HepG2 (cell line): ENCODE data around the gene AK6. TPM values are rescaled to one million over a fixed set of nuclear protein-coding genes. Genes with fewer than 3 reads are reported as not detected.

ENCODE experiments used
- ARID5B ChIP-seq: IDR thresholded peaks from 2 replicates; pipeline ENCODE4 v1.4.0; 2020; ENCODE audit warnings: mild to moderate bottlenecking, missing genetic modification reagents
- HOXA9 ChIP-seq: sonication (generic); formaldehyde crosslinking; IDR thresholded peaks from 2 replicates; pipeline ENCODE4 v1.8.1; 2022; ENCODE audit warnings: missing genetic modification reagents, mild to moderate bottlenecking, moderate library complexity, borderline replicate concordance
- IKZF4 ChIP-seq: sonication (generic); formaldehyde crosslinking; IDR thresholded peaks from 2 replicates; pipeline ENCODE4 v1.5.1; 2020; ENCODE audit warnings: borderline replicate concordance, mild to moderate bottlenecking, low read depth, missing genetic modification reagents; ENCODE audit errors: not compliant biosample characterization
- IRF2 ChIP-seq: IDR thresholded peaks from 2 replicates; pipeline ENCODE4 v1.6.1; 2018; ENCODE audit warnings: missing genetic modification reagents, missing compliant biosample characterization
- ISL2 ChIP-seq: sonication (generic); formaldehyde crosslinking; IDR thresholded peaks from 2 replicates; pipeline ENCODE4 v1.5.0; 2020; ENCODE audit warnings: missing genetic modification reagents
- MBNL3 ChIP-seq: fragments of 250-450 bp; sonication (Bioruptor Pico); conservative IDR thresholded peaks from 2 replicates; pipeline ENCODE4 v1.8.0; 2022; ENCODE audit warnings: mild to moderate bottlenecking, inconsistent platforms
- MTF2 ChIP-seq: sonication (generic); formaldehyde crosslinking; IDR thresholded peaks from 2 replicates; pipeline ENCODE4 v1.5.0; 2020; ENCODE audit warnings: missing genetic modification reagents, borderline replicate concordance
- NFE2L1 ChIP-seq: sonication (generic); formaldehyde crosslinking; IDR thresholded peaks from 2 replicates; pipeline ENCODE4 v1.4.0; 2020; ENCODE audit warnings: missing genetic modification reagents, mild to moderate bottlenecking, borderline replicate concordance
- NFYC ChIP-seq: IDR thresholded peaks from 2 replicates; pipeline ENCODE4 v1.6.1; 2016; ENCODE audit warnings: missing genetic modification reagents, missing compliant biosample characterization
- PBX3 ChIP-seq: sonication (generic); formaldehyde crosslinking; IDR thresholded peaks from 2 replicates; pipeline ENCODE4 v1.8.1; 2023; ENCODE audit warnings: missing genetic modification reagents, inconsistent platforms, borderline replicate concordance
- POLR2AphosphoS5 ChIP-seq: IDR thresholded peaks from 2 replicates; pipeline ENCODE4 v1.6.1; 2012; ENCODE audit warnings: low read depth, low read length
- RARA ChIP-seq: IDR thresholded peaks from 2 replicates; pipeline ENCODE4 v1.6.1; 2016; ENCODE audit warnings: missing genetic modification reagents, missing compliant biosample characterization
- SATB2 ChIP-seq: sonication (generic); formaldehyde crosslinking; IDR thresholded peaks from 2 replicates; pipeline ENCODE4 v1.5.0; 2020; ENCODE audit warnings: missing genetic modification reagents
- SSRP1 ChIP-seq: IDR thresholded peaks from 2 replicates; pipeline ENCODE4 v1.6.1; 2016; ENCODE audit warnings: control low read depth
- ZBTB1 ChIP-seq: sonication (generic); formaldehyde crosslinking; IDR thresholded peaks from 2 replicates; pipeline ENCODE4 v1.4.0; 2020; ENCODE audit warnings: missing genetic modification reagents, borderline replicate concordance
- ZFP1 ChIP-seq: IDR thresholded peaks from 2 replicates; pipeline ENCODE4 v1.6.1; 2016
- ZNF660 ChIP-seq: sonication (generic); formaldehyde crosslinking; IDR thresholded peaks from 2 replicates; pipeline ENCODE4 v1.5.1; 2020; ENCODE audit warnings: mild to moderate bottlenecking, low read depth, missing genetic modification reagents, borderline replicate concordance
- ZNF766 ChIP-seq: sonication (generic); formaldehyde crosslinking; IDR thresholded peaks from 2 replicates; pipeline ENCODE4 v1.5.0; 2020; ENCODE audit warnings: missing genetic modification reagents, borderline replicate concordance
- ZNF782 ChIP-seq: sonication (generic); formaldehyde crosslinking; IDR thresholded peaks from 2 replicates; pipeline ENCODE4 v1.4.0; 2020; ENCODE audit warnings: missing genetic modification reagents, mild to moderate bottlenecking, borderline replicate concordance
- ZNF788 ChIP-seq: sonication (generic); formaldehyde crosslinking; IDR thresholded peaks from 2 replicates; pipeline ENCODE4 v1.5.0; 2020; ENCODE audit warnings: mild to moderate bottlenecking, missing genetic modification reagents, borderline replicate concordance
- ZSCAN22 ChIP-seq: sonication (generic); formaldehyde crosslinking; IDR thresholded peaks from 2 replicates; pipeline ENCODE4 v1.4.0; 2020; ENCODE audit warnings: mild to moderate bottlenecking, missing genetic modification reagents
- polyA plus RNA-seq, 8 experiments: library from polyadenylated mRNA; depleted of rRNA in 3 of 8; stranded (reverse) in 7 of 8; unstranded in 1 of 8; fragments of >200 nt; fragmentation: Illumina TruSeq in 4 of 8; extraction: Trizol in 4 of 8; gene quantifications; 2 replicates each; pipeline versions ENCODE4 v1.2.1 to v1.2.3, GENCODE V29; 2011 to 2016; ENCODE audit warnings: low read depth in 4 of 8, missing spikeins in 1 of 8, mixed read lengths in 1 of 8; ENCODE audit not compliant: insufficient read depth in 1 of 8
- total RNA-seq, 5 experiments: library from RNA; depleted of rRNA; stranded (reverse); fragments of >200 nt; fragmentation: Illumina TruSeq; extraction: Trizol; gene quantifications; 2 replicates each; pipeline ENCODE4 v1.2.3, GENCODE V29; 2016; ENCODE audit warnings: low read depth in 1 of 5
- TF ChIP-seq, protein P1 (sequence below): sonication (generic); formaldehyde crosslinking; IDR thresholded peaks from 2 replicates; pipeline ENCODE4 v1.8.1; 2023; ENCODE audit warnings: mild to moderate bottlenecking, inconsistent platforms, moderate library complexity, missing genetic modification reagents, borderline replicate concordance
- TF ChIP-seq, protein P2 (sequence below): sonication (generic); formaldehyde crosslinking; IDR thresholded peaks from 2 replicates; pipeline ENCODE4 v1.8.0; 2022; ENCODE audit warnings: mild to moderate bottlenecking, missing genetic modification reagents, moderate library complexity

AK6 gene
- total and polyA plus RNA-seq, 2 of the 13 experiments (the other 11 are each of a cell fraction or from before 2014, with no cell fraction given), result 31.1 to 77.2 TPM

GRCh38 chr5:69369340-69370121 lies at the start of gene AK6, which contains the start of the genes RAD17 and TAF9 (continued):
- TF ChIP-seq, protein P1, sequence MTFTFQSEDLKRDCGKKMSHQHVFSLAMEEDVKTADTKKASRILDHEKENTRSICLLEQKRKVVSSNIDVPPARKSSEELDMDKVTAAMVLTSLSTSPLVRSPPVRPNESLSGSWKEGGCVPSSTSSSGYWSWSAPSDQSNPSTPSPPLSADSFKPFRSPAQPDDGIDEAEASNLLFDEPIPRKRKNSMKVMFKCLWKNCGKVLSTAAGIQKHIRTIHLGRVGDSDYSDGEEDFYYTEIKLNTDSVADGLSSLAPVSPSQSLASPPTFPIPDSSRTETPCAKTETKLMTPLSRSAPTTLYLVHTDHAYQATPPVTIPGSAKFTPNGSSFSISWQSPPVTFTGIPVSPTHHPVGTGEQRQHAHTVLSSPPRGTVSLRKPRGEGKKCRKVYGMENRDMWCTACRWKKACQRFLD (CRISPR knock-in tag), result peak; percentile 90
- TF ChIP-seq HOXA9 (CRISPR knock-in tag) (0 out of 2 replicates have a peak, but pooled peaks have one; percentile 48), RARA (CRISPR knock-in tag) (0 out of 2 replicates have a peak, but pooled peaks have one; percentile 6), IRF2 (CRISPR knock-in tag) (peak; percentile 38; the same call in 1 of the 2 replicates), ARID5B (CRISPR knock-in tag) (peak; percentile 60; the same call in 1 of the 2 replicates), ZNF660 (CRISPR knock-in tag) (no peak), SATB2 (peak; percentile 74), PBX3 (no peak), POLR2AphosphoS5 (peak; percentile 87), ZFP1 (CRISPR knock-in tag) (no peak; the same call in none of the 2 replicates), MTF2 (CRISPR knock-in tag) (no peak), ZNF788 (CRISPR knock-in tag) (peak; percentile 86; the same call in 1 of the 2 replicates), IKZF4 (peak; percentile 46), ZBTB1 (CRISPR knock-in tag) (no peak), NFYC (0 out of 2 replicates have a peak, but pooled peaks have one; percentile 10), SSRP1 (CRISPR knock-in tag) (no peak), MBNL3 (no peak), ZNF766 (CRISPR knock-in tag) (no peak; the same call in 1 of the 2 replicates), ZSCAN22 (no peak), ZNF782 (CRISPR knock-in tag) (peak; percentile 32; the same call in 1 of the 2 replicates), NFE2L1 (CRISPR knock-in tag) (peak; percentile 78; the same call in 1 of the 2 replicates), ISL2 (CRISPR knock-in tag) (peak; percentile 63)
- TF ChIP-seq, protein P2, sequence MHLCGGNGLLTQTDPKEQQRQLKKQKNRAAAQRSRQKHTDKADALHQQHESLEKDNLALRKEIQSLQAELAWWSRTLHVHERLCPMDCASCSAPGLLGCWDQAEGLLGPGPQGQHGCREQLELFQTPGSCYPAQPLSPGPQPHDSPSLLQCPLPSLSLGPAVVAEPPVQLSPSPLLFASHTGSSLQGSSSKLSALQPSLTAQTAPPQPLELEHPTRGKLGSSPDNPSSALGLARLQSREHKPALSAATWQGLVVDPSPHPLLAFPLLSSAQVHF (CRISPR knock-in tag), result peak; percentile 62; the same call in 1 of the 2 replicates
